Subcutaneous adipose tissue (tissue), 4 donors: ENCODE measurements around the gene HNRNPUL1. TPM values are rescaled to one million over a fixed set of nuclear protein-coding genes. Genes with fewer than 3 reads are reported as not detected.

ENCODE experiments used
- total RNA-seq, 4 donors: library from RNA; depleted of rRNA; stranded (reverse); fragments of >200 nt; gene quantifications; one replicate each; pipeline ENCODE4 v1.1.0, GENCODE V29; 2016
- TF ChIP-seq, protein P1 (sequence below): fragments of 450-650 bp; IDR thresholded peaks from one replicate; pipeline ENCODE4 v1.5.1; 2016; ENCODE audit warnings: low read depth, mild to moderate bottlenecking, control low read depth, antibody characterized with exemption, moderate library complexity

The HNRNPUL1 gene
- 100 to 1,000 TPM in 3 of 4 donors, 10 to 100 TPM in 1; 83.3 to 178 (median 135) TPM for total RNA-seq

DNA sequence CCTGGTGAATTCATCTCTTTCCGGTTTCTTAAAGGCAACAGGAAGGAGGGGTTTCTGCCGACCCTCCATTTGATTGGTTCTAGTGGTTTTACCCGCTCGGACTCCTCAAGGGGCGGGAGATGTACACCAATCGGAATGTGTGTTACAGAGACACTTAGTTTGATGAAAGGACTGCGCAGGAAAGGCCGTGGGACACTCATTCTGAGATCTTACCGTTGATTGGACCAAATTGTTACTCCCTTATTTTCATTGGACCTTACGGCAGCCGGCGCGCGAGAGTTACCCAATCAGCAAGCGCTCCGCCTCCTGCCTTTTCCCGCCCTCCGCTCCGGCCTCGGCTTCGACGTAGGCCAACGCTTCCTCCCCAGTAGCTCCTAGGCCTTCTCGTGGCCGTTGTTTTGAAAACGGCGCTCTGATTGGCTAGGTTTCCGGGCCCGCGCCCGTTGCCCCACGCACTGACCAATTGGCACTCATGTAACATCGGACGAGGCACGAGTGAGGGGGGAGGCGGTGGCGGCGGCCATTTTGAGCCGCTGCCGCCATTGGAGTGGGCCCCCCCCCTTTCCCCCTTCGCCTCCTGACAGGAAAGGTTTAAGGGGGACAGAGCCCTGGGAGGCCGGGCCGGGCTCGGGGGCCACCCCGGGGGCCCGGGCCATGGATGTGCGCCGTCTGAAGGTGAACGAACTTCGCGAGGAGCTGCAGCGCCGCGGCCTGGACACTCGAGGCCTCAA lies at the start of gene HNRNPUL1:
Gene HNRNPUL1, plus strand, starts transcription at position 523 of the 731 bp plus-strand sequence. Its CDS starts 132 bp downstream, at position 655.
- TF ChIP-seq, protein P1, sequence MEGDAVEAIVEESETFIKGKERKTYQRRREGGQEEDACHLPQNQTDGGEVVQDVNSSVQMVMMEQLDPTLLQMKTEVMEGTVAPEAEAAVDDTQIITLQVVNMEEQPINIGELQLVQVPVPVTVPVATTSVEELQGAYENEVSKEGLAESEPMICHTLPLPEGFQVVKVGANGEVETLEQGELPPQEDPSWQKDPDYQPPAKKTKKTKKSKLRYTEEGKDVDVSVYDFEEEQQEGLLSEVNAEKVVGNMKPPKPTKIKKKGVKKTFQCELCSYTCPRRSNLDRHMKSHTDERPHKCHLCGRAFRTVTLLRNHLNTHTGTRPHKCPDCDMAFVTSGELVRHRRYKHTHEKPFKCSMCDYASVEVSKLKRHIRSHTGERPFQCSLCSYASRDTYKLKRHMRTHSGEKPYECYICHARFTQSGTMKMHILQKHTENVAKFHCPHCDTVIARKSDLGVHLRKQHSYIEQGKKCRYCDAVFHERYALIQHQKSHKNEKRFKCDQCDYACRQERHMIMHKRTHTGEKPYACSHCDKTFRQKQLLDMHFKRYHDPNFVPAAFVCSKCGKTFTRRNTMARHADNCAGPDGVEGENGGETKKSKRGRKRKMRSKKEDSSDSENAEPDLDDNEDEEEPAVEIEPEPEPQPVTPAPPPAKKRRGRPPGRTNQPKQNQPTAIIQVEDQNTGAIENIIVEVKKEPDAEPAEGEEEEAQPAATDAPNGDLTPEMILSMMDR = no peak

DNA sequence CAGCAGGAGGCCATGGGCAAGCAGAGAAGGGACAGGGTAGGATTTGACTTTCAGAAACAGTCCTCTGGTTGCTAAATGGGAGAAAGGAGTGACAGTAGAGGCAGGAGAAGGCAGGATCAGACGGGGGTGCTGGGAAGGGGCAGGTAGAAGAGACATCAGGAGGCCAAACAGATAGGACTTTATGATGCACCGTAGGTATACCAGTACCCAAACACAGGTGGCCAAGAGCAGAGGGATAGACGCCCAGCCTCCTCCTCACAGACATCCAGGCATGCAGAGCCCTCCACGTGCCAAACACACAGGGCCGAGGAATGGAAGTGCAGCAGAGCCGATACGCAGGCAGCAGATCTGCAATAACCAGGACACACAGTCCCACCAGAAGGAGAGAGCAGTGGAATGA lies 46.4 kb upstream of the HNRNPUL1 start:
- TF ChIP-seq, protein P1 = no peak

DNA sequence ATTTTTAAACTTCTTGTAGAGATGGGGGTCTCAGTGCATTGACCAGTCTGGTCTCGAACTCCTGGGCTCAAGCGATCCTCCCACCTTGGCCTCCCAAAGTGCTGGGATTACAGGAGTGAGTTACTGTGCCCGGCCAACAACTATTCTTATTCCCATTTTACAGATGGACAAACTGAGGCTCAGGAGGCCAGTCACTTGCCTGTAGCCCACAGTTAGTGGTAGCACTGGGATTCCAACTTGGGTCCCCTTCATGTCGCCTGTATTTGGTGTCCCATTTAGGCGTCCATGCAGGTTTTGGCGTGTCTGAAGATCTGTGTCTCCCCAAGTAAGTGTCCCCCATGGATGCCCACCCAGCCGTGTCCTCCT lies 45.9 kb upstream of the HNRNPUL1 start:
- TF ChIP-seq, protein P1 = no peak

DNA sequence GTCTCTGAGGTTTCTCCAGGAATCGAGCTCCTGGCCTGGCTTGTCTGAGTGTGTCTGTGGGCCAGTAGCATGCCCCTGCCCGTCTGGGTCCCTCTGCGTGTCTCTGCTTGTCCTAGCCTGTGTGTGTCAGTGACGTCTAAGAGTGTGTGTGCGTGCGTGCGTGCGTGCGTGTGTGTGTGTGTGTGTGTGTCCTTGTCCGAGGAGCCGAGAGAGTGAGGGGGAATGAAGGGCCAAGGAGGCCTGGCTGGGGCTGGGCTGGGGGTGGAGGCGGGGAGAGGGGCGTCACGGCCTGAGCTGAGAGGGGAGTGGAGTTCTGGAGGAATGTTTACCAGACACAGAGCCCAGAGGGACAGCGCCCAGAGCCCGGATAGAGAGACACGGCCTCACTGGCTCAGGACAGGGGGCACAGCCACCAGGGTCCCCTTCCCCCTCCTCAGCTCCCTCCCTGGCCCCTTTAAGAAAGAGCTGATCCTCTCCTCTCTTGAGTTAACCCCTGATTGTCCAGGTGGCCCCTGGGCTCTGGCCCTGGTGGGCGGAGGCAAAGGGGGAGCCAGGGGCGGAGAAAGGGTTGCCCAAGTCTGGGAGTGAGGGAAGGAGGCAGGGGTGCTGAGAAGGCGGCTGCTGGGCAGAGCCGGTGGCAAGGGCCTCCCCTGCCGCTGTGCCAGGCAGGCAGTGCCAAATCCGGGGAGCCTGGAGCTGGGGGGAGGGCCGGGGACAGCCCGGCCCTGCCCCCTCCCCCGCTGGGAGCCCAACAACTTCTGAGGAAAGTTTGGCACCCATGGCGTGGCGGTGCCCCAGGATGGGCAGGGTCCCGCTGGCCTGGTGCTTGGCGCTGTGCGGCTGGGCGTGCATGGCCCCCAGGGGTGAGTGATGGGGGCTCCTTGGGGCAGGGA lies 45.3 kb upstream of the HNRNPUL1 start, which contains the start of gene AXL:
Gene AXL, plus strand, starts transcription at position 609 of the 893 bp plus-strand sequence. Its CDS starts 170 bp downstream, at position 779.
- TF ChIP-seq, protein P1 = no peak

DNA sequence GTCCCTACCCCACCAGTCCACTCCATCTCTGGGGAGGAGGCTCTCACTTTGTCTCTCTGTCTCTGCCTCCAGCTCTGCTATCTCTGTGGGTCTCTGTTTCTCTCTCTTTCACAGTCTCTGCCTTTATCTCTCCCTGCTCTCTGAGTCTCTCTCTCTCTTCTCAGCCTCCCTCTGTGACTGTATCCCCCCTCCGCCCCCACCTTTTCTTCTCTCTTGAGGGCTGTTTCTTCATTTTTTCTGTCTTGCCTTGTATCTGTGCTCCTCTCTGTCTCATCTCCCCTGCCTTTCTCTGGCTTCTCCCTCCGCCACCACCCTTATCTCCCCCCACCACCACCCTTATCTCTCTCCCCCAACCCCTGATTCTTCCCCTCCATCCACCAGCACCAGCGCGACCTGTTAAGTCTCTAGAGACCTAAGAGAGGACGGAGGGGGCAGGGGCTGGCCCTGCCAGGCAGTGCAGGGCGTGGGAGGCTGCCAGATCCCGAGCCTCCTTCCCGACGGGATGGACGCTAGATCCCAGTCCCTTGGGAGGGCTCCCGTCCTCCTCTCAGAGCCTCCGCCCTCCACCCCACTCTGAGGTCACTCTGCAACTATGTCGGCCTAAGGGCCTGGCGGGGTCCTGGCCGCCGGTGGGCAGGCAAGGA lies 44.1 kb upstream of the HNRNPUL1 start:
- TF ChIP-seq, protein P1 = no peak

DNA sequence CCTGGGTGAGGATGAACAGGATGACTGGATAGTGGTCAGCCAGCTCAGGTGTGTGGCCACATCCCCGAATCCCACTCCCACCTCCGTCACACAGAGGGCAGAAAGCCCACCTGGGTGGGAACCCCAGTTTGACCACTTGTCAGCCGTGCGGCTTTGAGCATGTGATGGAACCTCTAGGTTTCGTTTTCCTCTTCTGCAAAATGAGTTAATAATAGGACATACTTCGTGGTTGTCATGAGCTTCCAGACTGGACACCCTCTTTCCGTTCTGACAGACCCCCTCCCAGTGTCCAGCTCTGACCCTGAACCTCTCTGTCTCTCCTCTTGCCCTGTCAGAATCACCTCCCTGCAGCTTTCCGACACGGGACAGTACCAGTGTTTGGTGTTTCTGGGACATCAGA lies 43.4 kb upstream of the HNRNPUL1 start:
- TF ChIP-seq, protein P1 = no peak
